A673 (cell line): ENCODE measurements around the gene ZNF48.

Experiments
- CTCF ChIP-seq: fragments of 300-800, 200-600 bp; sonication (generic); conservative IDR thresholded peaks from 2 replicates; pipeline ENCODE4 v1.5.1; 2017; ENCODE audit warnings: low read depth, mild to moderate bottlenecking, antibody characterized with exemption, low read length, moderate library complexity, mixed read lengths
- EZH2 ChIP-seq: fragments of 200-600 bp; sonication (generic); IDR thresholded peaks from 2 replicates; pipeline ENCODE4 v1.6.1; 2017; ENCODE audit warnings: borderline replicate concordance, low read depth, mild to moderate bottlenecking, mixed read lengths, antibody characterized with exemption, low read length; ENCODE audit not compliant: poor library complexity, severe bottlenecking

DNA sequence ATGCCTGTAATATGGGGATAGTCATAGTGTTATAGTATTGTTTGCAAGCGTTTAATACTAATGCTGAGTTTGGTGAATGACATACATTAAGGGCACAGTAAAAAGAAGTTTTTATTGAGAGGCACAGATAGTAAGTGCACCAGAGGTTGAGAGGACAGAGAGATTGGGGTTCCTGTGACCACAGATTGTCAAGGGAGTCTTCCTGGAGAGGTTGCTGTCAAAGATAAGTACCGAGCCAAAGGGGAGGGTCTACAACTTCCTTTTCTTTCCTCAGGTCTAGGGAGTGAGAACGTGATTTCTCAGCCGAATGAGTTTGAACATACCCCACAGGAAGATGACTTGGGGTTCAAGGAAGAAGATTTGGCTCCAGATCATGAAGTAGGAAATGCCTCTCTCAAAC is 1.8 kb downstream of the ZNF48 start:
- TF ChIP-seq CTCF (no peak), EZH2 (no peak)
